Kidney epithelial cell (primary cell): ENCODE data around the gene PNPLA2. TPM values are rescaled to one million over a fixed set of nuclear protein-coding genes. Genes with fewer than 3 reads are reported as not detected.

Source experiments
- DNase-seq: peaks from one replicate; pipeline ENCODE4 v3.0.0-alpha.2; 2010; ENCODE audit warnings: low read depth
- H3K27me3 ChIP-seq: 2 replicates; pipeline ENCODE4 v1.6.0; 2011; ENCODE audit warnings: low read length; ENCODE audit not compliant: control insufficient read depth, insufficient read depth
- H3K36me3 ChIP-seq: 2 replicates; pipeline ENCODE4 v1.5.1; 2011; ENCODE audit warnings: low read length; ENCODE audit not compliant: control insufficient read depth, insufficient read depth
- H3K4me3 ChIP-seq: 2 replicates; pipeline ENCODE4 v1.5.1; 2011; ENCODE audit warnings: low read depth, mild to moderate bottlenecking, control low read depth, low read length
- CTCF ChIP-seq: IDR thresholded peaks from 2 replicates; pipeline ENCODE4 v1.5.1; 2011; ENCODE audit warnings: mild to moderate bottlenecking, moderate library complexity, low read length, control low read depth, inconsistent platforms; ENCODE audit not compliant: insufficient read depth, poor library complexity, severe bottlenecking
- total RNA-seq: library from RNA; depleted of rRNA; stranded (reverse); fragments of >200 nt; gene quantifications from 2 replicates; pipeline ENCODE4 v1.2.3, GENCODE V29; 2015

PNPLA2 gene
- total RNA-seq, 1 donor from 2014 or later: 27.5 TPM

GRCh38 chr11:772429-773390, 46.0 kb upstream of the PNPLA2 start:
- TF ChIP-seq CTCF: no peak
- no peak for DNase-seq
- Histone ChIP-seq H3K36me3 (peaks cover 1% of the 10 kb centered on the region), H3K4me3 (no peak overlapping the region), H3K27me3 (no peaks in the 10 kb centered on the region)

- Histone ChIP-seq H3K4me3 (no peak overlapping the region), H3K27me3 (no peaks in the 10 kb centered on the region), H3K36me3 (peaks cover 1% of the 10 kb centered on the region)
- TF ChIP-seq CTCF: no peak
- no peak for DNase-seq
Measured at GRCh38 chr11:773425-773824, 45.3 kb upstream of the PNPLA2 start.

DNA sequence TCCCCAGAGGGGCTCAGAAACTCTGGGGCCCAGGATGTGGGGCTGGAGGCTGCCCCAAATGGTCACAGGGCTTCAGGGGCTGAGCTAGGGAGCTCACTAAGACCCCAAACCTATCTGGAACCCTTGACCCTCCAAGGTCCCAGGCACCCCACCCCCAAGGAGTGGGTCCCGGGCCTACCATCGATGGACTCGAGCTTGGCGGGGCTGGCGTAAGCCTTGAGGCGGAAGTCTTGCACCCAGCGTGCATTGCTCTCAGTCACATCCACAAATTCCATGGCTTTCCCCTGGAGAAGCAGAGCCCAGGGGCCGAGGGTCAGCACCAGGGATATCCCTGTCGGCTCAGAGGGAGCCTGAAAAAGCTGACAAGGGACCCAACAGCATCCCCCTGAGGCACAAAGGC, 44.9 kb upstream of the PNPLA2 start:
- peaks cover 1% of the 10 kb centered on the region for H3K36me3 ChIP-seq
- no peak overlapping the region for H3K4me3 ChIP-seq
- H3K27me3 ChIP-seq: no peaks in the 10 kb centered on the region
- no peak for TF ChIP-seq CTCF
- DNase-seq: no peak

GRCh38 chr11:774873-775592, 43.7 kb upstream of the PNPLA2 start:
- no peaks in the 10 kb centered on the region for H3K27me3 ChIP-seq
- H3K36me3 ChIP-seq: peaks cover 1% of the 10 kb centered on the region
- no peak for DNase-seq
- TF ChIP-seq CTCF: peak; percentile 11
- H3K4me3 ChIP-seq: no peak overlapping the region

GRCh38 chr11:776263-776560, 42.5 kb upstream of the PNPLA2 start:
- Histone ChIP-seq H3K27me3 (no peaks in the 10 kb centered on the region), H3K36me3 (peaks cover 1% of the 10 kb centered on the region), H3K4me3 (peak overlapping the region; percentile 80)
- DNase-seq: no peak
- TF ChIP-seq CTCF: no peak
